GM21529 (cell line): ENCODE measurements around the gene PPEF1.

ENCODE experiments used
- ATAC-seq: cut with Tn5 transposase; IDR thresholded peaks from one replicate; pipeline ENCODE4 v1.9.1; 2021; ENCODE audit not compliant: unreplicated experiment

PPEF1 gene

GRCh38 chrX:18707426-18708049 is at the start of gene PPEF1:
TSS of gene PPEF1 (plus strand) at chrX:18707645. CDS start at chrX:18707781, 136 bp downstream.
- no peak for ATAC-seq

- ATAC-seq, result no peak
Measured at GRCh38 chrX:18661273-18661672, 46.2 kb upstream of the PPEF1 start.

GRCh38 chrX:18664947-18665346 is 42.5 kb upstream of the PPEF1 start:
- ATAC-seq, result no peak

GRCh38 chrX:18666614-18667013 is 40.8 kb upstream of the PPEF1 start:
- ATAC-seq, result no peak

- ATAC-seq, result no peak
Measured at GRCh38 chrX:18668071-18668835, 39.2 kb upstream of the PPEF1 start.

- ATAC-seq, result no peak
Measured at GRCh38 chrX:18672008-18672407, 35.4 kb upstream of the PPEF1 start, which contains the start of gene RS1. TSS of gene RS1 (minus strand) at chrX:18672108. CDS start at chrX:18672068, 40 bp downstream.

GRCh38 chrX:18674417-18674787 is 33.0 kb upstream of the PPEF1 start:
- peak; percentile 40 for ATAC-seq

GRCh38 chrX:18674788-18675735 is 32.4 kb upstream of the PPEF1 start:
- ATAC-seq, result peak; percentile 84

GRCh38 chrX:18676050-18676449 is 31.4 kb upstream of the PPEF1 start:
- no peak for ATAC-seq

GRCh38 chrX:18676470-18676869 is 31.0 kb upstream of the PPEF1 start:
- no peak for ATAC-seq

- ATAC-seq, result no peak
Measured at GRCh38 chrX:18677161-18677869, 30.1 kb upstream of the PPEF1 start.

- ATAC-seq, result no peak
Measured at GRCh38 chrX:18681996-18682395, 25.4 kb upstream of the PPEF1 start.

GRCh38 chrX:18682979-18683387 is 24.5 kb upstream of the PPEF1 start:
- no peak for ATAC-seq

GRCh38 chrX:18687856-18688495 is 19.5 kb upstream of the PPEF1 start:
- no peak for ATAC-seq

GRCh38 chrX:18691431-18691830 is 16.0 kb upstream of the PPEF1 start:
- no peak for ATAC-seq

GRCh38 chrX:18692541-18692940 is 14.9 kb upstream of the PPEF1 start:
- no peak for ATAC-seq

GRCh38 chrX:18696653-18697052 is 10.8 kb upstream of the PPEF1 start:
- no peak for ATAC-seq

- no peak for ATAC-seq
Measured at GRCh38 chrX:18698737-18699650, 8.5 kb upstream of the PPEF1 start.

GRCh38 chrX:18701621-18702361 is 5.7 kb upstream of the PPEF1 start:
- no peak for ATAC-seq
